Duodenal mucosa (tissue), 2 donors: ENCODE measurements around the gene COPB1.

Experiments
- H3K27ac ChIP-seq: one replicate; pipeline ENCODE4 v1.7.0; 2013; ENCODE audit warnings: low read depth, low read length
- H3K27me3 ChIP-seq, 2 donors: one replicate each; pipeline ENCODE4 v1.7.0; 2013; ENCODE audit warnings: low read length in 2 of 2, control low read depth in 1 of 2; ENCODE audit not compliant: insufficient read depth in 2 of 2, control insufficient read depth in 1 of 2
- H3K36me3 ChIP-seq, 2 donors: one replicate each; pipeline ENCODE4 v1.7.0; 2013; ENCODE audit warnings: low read length in 2 of 2, control low read depth in 1 of 2; ENCODE audit not compliant: insufficient read depth in 2 of 2, control insufficient read depth in 1 of 2
- H3K4me1 ChIP-seq, 2 donors: one replicate each; pipeline ENCODE4 v1.7.0; 2013; ENCODE audit warnings: low read length in 2 of 2, control low read depth in 1 of 2; ENCODE audit not compliant: insufficient read depth in 2 of 2, control insufficient read depth in 1 of 2
- H3K4me3 ChIP-seq, 2 donors: one replicate each; pipeline ENCODE4 v1.7.0; 2013; ENCODE audit warnings: low read length in 2 of 2, low read depth in 1 of 2
- H3K9ac ChIP-seq, 2 donors: one replicate each; pipeline ENCODE4 v1.7.0; 2013; ENCODE audit warnings: low read length in 2 of 2, low read depth in 1 of 2
- H3K9me3 ChIP-seq, 2 donors: one replicate each; pipeline ENCODE4 v1.7.0; 2013; ENCODE audit warnings: low read length in 2 of 2, control low read depth in 1 of 2; ENCODE audit not compliant: control insufficient read depth in 1 of 2

Gene COPB1

DNA sequence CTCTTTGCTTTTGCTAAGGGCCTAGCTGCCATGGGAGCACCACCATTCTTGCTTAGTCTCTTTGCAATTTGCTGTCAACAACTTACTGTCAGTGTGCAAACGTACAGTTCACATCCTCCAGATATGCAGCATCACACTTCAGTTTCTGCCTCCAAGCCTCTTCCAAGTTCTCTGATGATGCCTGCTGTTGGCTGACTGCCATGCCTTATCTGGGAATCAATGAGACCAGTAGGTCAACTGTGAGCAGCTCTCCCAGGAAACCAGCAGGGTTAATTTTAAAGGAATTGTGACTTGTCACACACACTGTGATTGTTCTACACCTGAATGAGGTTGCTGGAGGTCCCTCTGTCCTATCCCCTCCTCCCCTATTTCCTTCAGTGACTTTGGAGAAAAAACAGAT is 56.0 kb downstream of the COPB1 start:
- Histone ChIP-seq H3K27me3 (no peaks in the 10 kb centered on the region), H3K9me3 (no peaks in the 10 kb centered on the region), H3K9ac (no peak overlapping the region), H3K27ac (no peak overlapping the region), H3K4me1 (no peaks in the 10 kb centered on the region), H3K36me3 (no peaks in the 10 kb centered on the region), H3K4me3 (no peak overlapping the region)

DNA sequence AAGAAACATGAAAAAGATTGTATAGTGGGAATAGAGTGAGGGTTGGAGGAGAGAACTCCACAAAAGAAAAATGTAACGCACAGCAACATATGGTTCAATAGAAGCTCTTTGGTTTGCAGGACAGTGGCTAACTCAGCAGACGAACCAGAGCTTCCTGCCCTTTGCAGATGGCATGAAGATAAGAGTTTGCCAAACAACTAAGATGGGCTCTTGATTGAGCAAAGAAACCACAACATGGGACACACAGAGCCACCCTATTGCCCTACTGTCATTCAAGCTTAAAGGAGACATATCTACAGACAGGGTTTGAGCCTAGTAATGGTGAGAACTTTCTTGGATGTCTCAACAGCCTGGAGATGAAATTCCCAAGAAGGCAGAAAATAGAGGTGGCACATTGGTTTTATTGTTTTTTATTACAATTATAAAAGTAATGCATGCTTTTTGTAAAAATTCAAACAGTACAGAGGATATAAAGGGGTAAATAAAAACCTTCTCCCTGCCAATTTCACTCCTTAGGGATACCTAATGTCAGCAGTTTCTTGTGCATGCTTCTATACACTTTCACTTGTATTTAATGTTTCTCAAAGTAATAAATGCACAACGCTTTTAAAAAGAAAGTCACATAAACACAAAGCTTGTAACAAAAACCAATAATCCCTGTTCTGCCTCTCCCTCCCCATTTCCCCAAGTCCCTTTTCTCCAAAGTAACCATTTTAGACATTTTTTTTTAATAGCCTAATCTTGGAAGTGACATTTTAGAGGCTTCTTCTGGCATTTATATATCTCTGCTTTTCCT is 63.7 kb downstream of the COPB1 start:
- Histone ChIP-seq H3K4me1 (no peaks in the 10 kb centered on the region), H3K9me3 (no peaks in the 10 kb centered on the region), H3K4me3 (no peak overlapping the region), H3K36me3 (no peaks in the 10 kb centered on the region), H3K9ac (no peak overlapping the region), H3K27me3 (no peaks in the 10 kb centered on the region), H3K27ac (no peak overlapping the region)

DNA sequence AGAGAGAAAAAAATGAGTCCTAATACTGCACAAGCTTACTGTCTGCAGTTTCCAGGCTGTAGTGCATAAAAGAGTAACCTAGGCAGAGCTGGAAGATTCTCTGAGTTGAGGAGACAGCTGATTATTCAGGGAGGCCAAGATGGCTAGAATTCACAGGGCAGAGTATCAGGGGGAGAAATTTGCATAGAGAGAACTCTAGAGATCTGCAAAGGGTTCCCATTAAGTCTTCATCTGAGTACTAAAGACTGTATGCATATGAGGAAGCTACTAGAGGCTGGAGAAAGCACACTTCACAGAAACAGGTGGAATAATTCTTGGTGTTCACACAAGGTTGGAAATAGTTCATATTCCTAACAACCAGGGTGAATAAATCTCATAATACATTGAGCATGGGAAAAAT is 74.0 kb downstream of the COPB1 start:
- no peaks in the 10 kb centered on the region for H3K4me1 ChIP-seq
- H3K4me3 ChIP-seq = no peak overlapping the region
- H3K27ac ChIP-seq = no peak overlapping the region
- no peaks in the 10 kb centered on the region for H3K9me3 ChIP-seq
- no peak overlapping the region for H3K9ac ChIP-seq
- no peaks in the 10 kb centered on the region for H3K27me3 ChIP-seq
- no peaks in the 10 kb centered on the region for H3K36me3 ChIP-seq

DNA sequence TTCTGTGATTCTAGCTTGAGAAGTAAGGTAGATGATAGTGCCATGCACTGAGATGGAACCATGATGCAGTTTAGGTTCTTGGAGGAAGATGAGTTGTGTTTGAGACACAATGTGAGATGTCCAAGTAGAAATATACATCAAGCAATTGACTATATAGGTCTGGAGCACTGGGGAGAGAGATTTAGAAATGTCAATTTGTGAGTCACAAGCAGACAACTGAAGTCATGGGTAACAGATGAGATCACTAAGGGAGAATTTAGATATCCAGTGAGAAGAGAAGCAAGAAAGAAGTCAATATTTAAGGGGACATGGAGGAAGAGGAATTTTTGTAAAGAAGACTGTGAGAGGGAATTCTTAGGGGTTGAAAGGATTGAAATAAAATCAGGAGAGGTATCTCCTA is 75.5 kb downstream of the COPB1 start:
- H3K27ac ChIP-seq = no peak overlapping the region
- no peaks in the 10 kb centered on the region for H3K9me3 ChIP-seq
- H3K9ac ChIP-seq = no peak overlapping the region
- H3K4me1 ChIP-seq = no peaks in the 10 kb centered on the region
- H3K36me3 ChIP-seq = no peaks in the 10 kb centered on the region
- no peak overlapping the region for H3K4me3 ChIP-seq
- no peaks in the 10 kb centered on the region for H3K27me3 ChIP-seq

DNA sequence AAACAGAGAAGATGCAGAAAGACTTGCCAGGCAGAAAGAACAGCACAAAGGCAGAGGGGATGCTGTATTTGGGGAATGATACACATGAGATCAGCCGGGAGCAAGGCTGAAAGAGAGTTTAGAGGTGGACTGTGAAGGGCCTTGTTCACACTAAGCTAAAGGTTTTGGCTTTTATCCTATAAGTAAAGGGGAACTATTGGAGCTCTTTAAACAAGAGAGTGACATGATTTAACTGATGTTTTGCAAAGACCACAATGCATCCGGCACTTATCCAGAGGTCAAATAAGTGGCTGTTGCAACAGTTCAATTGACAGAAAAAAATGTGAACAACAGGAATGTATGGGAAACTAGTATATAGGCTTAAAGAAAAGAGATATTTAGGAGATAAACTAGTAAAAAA is 76.0 kb downstream of the COPB1 start:
- Histone ChIP-seq H3K27ac (no peak overlapping the region), H3K4me3 (no peak overlapping the region), H3K4me1 (no peaks in the 10 kb centered on the region), H3K9me3 (no peaks in the 10 kb centered on the region), H3K9ac (no peak overlapping the region), H3K27me3 (no peaks in the 10 kb centered on the region), H3K36me3 (no peaks in the 10 kb centered on the region)

DNA sequence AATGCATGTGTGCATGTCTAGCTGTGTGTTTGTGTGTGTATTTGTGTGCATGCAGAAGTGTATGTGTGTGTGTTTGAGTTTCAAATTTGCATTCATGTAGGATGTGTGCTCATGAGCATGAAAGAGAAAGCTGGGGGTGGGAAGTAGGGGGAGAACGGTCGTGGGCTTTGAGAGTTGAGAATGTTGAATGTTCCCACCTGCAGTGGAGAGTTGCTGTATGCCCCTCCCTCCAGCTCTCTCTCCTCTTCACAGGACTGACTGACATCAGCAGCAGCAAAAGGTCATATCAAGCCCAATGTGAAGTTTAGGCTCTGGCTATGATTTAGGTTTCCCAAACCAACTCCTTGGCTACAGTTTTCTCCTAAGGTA is 76.8 kb downstream of the COPB1 start:
- Histone ChIP-seq H3K9me3 (no peaks in the 10 kb centered on the region), H3K27me3 (no peaks in the 10 kb centered on the region), H3K4me3 (no peak overlapping the region), H3K9ac (no peak overlapping the region), H3K36me3 (no peaks in the 10 kb centered on the region), H3K27ac (no peak overlapping the region), H3K4me1 (no peaks in the 10 kb centered on the region)

DNA sequence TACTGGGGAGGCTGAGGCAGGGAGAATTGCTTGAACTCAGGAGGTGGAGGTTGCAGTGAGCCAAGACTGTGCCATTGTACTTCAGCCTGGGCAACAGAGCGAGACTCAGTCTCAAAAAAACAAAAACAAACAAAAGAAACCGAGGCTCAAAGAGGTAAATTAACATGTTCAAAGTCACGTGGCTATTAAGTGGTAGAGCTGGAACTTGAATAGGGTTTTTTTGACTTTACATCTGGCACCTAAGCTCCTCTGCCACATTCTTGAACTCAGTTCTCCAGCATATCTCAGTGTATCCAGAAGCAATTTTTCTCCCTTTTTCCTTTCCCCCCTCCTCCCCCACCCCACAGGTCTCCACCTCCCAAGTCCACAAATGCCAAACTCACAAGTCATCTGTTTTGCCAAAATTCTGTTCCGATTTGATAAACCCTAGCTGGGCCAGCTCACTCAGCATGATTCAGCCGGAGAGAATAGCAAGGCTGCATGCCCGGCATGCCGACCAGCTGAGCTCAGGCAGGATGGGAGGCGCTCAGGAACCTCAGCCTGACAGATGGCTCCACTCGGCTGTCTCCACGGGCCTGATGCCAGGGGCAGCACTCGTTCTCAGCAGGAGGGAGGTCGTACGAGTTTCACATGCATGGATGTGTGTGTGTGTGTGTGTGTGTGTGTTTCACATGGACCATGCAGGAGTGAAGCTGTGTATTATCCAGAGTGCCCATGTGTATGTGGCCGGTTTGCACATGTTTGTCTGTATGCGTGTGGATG is 77.4 kb downstream of the COPB1 start:
- H3K27ac ChIP-seq = no peak overlapping the region
- no peak overlapping the region for H3K9ac ChIP-seq
- no peak overlapping the region for H3K4me3 ChIP-seq

DNA sequence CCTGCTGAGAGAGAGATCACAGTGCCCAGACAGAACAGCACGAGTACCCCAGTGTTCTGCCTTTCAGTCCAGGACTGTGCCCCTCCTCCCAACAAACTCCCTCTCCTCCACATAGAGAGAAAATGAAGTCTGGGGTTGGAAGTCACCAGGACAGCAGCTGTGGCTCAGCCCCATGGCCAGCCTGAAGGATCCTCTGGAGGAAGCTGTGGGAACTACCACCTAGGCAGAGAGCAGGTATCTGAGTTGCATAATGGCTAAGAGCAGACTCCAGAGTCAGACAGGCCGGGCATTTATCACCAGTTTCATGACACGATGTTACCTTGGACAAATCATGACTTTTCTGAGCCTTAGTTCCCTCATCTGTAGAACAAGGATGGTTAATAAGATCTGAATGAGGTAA is 79.4 kb downstream of the COPB1 start:
- Histone ChIP-seq H3K9ac (no peak overlapping the region), H3K9me3 (no peaks in the 10 kb centered on the region), H3K27ac (no peak overlapping the region), H3K4me3 (no peak overlapping the region), H3K36me3 (no peaks in the 10 kb centered on the region), H3K4me1 (no peaks in the 10 kb centered on the region), H3K27me3 (no peaks in the 10 kb centered on the region)

More for the DNA sequence above, 77.4 kb downstream of the COPB1 start:
- Histone ChIP-seq H3K9me3 (no peaks in the 10 kb centered on the region), H3K4me1 (no peaks in the 10 kb centered on the region), H3K27me3 (no peaks in the 10 kb centered on the region), H3K36me3 (no peaks in the 10 kb centered on the region)

DNA sequence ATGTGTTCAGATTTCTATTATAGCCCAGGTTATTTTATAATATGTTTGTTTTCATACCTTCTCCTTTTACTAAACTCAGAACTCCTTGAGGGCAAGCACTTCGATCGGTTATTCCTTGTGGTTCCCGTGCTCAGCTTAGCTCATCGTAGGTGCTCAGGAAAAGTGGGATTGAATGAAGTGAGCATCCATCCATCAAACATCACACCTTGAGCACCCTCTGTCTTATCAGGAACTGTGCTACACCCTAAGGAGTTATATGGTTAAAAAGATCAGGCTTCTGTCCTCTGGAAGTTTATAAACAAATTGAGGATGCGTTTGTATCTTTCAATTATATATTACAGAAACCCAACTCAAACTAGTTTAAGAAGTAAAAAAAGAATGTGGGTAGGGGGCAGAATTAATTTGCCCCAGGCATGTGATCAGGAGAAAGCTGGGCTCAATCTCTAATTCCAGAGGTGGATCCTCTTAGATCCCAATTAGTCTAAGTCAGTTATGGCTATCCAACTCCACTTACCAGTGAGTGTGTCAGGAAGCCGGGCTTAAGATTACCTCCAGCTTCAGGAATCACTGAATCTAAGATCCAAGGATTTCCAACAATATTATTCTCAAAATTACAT is 80.7 kb downstream of the COPB1 start:
- Histone ChIP-seq H3K27ac (no peak overlapping the region), H3K4me1 (no peaks in the 10 kb centered on the region), H3K27me3 (no peaks in the 10 kb centered on the region)

DNA sequence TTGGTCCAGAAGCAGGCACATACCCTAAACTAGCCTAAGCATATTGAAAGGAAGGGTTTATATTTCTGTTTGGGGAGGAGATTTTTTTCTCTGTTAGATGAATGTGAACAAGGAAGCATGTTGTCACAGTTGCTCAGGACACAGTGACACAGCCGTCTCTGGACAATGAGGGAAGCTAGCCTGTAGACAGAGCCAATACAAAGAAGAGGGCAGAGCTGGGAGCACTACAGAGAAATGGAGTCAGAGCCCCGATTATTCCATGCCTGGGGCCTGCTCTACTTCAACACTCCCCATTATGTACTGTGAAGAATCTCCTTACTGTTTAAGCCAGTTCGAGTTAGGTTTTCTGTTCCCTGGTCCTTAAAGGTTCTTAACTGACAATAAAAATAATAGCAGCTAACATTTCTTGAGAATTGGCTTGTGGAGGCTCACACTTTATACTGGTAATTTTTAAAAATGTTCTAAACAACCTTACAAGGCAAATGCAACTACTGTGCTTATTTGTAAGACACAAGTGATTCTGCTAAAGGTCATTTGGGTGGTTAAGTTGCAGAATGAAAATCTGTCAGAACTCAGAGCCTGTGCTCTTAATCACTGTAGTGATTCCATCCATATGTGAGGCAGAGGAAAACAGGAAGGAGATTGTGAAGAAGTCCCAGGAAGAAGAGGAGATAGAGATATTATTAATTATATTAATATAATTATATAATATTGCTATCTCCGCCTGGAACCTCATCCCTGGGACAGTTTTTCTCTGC is 81.8 kb downstream of the COPB1 start:
- Histone ChIP-seq H3K36me3 (no peaks in the 10 kb centered on the region), H3K27ac (no peak overlapping the region), H3K27me3 (no peaks in the 10 kb centered on the region), H3K9ac (no peak overlapping the region), H3K9me3 (no peaks in the 10 kb centered on the region), H3K4me1 (no peaks in the 10 kb centered on the region), H3K4me3 (no peak overlapping the region)

More for the DNA sequence above, 80.7 kb downstream of the COPB1 start:
- H3K9me3 ChIP-seq = no peaks in the 10 kb centered on the region
- no peak overlapping the region for H3K4me3 ChIP-seq
- no peaks in the 10 kb centered on the region for H3K36me3 ChIP-seq
- H3K9ac ChIP-seq = no peak overlapping the region
